Lung (tissue), 12 donors: Measurements from ENCODE around the gene CNTNAP2. TPM values are rescaled to one million over a fixed set of nuclear protein-coding genes. Genes with fewer than 3 reads are reported as not detected.

ENCODE experiments used
- ATAC-seq: fragments of 200-7000 bp; cut with Tn5 transposase; one replicate; pipeline ENCODE4 v1.9.1; 2020; ENCODE audit warnings: moderate number of reproducible peaks; ENCODE audit not compliant: insufficient read depth, low FRiP score
- DNase-seq, 3 donors: peaks; one replicate each; pipeline ENCODE4 v3.0.0-alpha.2; 2013 to 2017
- H3K27ac ChIP-seq, 2 donors: one replicate each; pipeline ENCODE4 v1.5.1; 2013; ENCODE audit warnings: mild to moderate bottlenecking in 2 of 2, moderate library complexity in 2 of 2, control low read depth in 1 of 2, inconsistent platforms in 1 of 2, low read depth in 1 of 2, low read length in 1 of 2
- H3K27me3 ChIP-seq, 3 donors: one replicate each; pipeline ENCODE4 v1.5.1; 2013; ENCODE audit warnings: low read length in 2 of 3; ENCODE audit not compliant: control insufficient read depth in 3 of 3, insufficient read depth in 3 of 3
- H3K36me3 ChIP-seq, 4 donors: one replicate each; pipeline ENCODE4 v1.5.1; 2013; ENCODE audit warnings: low read length in 4 of 4, mild to moderate bottlenecking in 1 of 4, moderate library complexity in 1 of 4; ENCODE audit not compliant: control insufficient read depth in 4 of 4, insufficient read depth in 4 of 4
- H3K4me1 ChIP-seq, 5 donors: one replicate each; pipeline ENCODE4 v1.5.1; 2013; ENCODE audit warnings: low read length in 5 of 5, mild to moderate bottlenecking in 2 of 5, moderate library complexity in 1 of 5; ENCODE audit not compliant: control insufficient read depth in 5 of 5, insufficient read depth in 5 of 5
- H3K4me3 ChIP-seq: one replicate; pipeline ENCODE4 v1.5.1; 2013; ENCODE audit warnings: mild to moderate bottlenecking, control low read depth, moderate library complexity
- H3K9ac ChIP-seq, 2 donors: one replicate each; pipeline ENCODE4 v1.5.1; 2013; ENCODE audit warnings: low read length in 2 of 2, control low read depth in 1 of 2; ENCODE audit not compliant: insufficient read depth in 1 of 2
- H3K9me3 ChIP-seq, 4 donors: one replicate each; pipeline ENCODE4 v1.5.1; 2013; ENCODE audit warnings: low read length in 3 of 4, mild to moderate bottlenecking in 1 of 4, moderate library complexity in 1 of 4; ENCODE audit not compliant: control insufficient read depth in 4 of 4, insufficient read depth in 3 of 4
- CTCF ChIP-seq: IDR thresholded peaks from 2 replicates; pipeline ENCODE4 v1.5.1; 2012; ENCODE audit warnings: mild to moderate bottlenecking; ENCODE audit errors: control extremely low read depth, extremely low read depth
- WGBS, 2 donors: extraction: QIAGEN DNeasy Blood & Tissue Kit; methylation state at CpG; one replicate each; pipeline ENCODE4 v1.1.7; 2013; 5-methylcytosine and 5-hydroxymethylcytosine counted together
- polyA plus RNA-seq, 2 donors: library from polyadenylated mRNA; stranded (reverse); fragments of 200-250 nt; gene quantifications; one replicate each; pipeline ENCODE4 v1.2.1, GENCODE V29; 2013
- total RNA-seq, 2 donors: library from RNA; depleted of rRNA in 1 of 2; stranded (reverse); fragments of >200 nt in 1 of 2; gene quantifications; one replicate each; pipeline ENCODE4 v1.2.1, GENCODE V29; 2014 to 2021
- donor health status: control.
- donor health status: control.
- donor health status: Bipolar disorder and iron deficiency.
- donor health status: healthy.
- donor health status: DM: yes; HTN: yes; CAD: no.

The CNTNAP2 gene
- total and polyA plus RNA-seq, 4 donors, result 0.18 to 45.3 (median 0.52) TPM

- H3K9me3 ChIP-seq, result no peaks in the 10 kb centered on the region
- no peak for ATAC-seq
- 93 to 100% methylated on average over 1 to 2 of the region's 2 CpGs for WGBS, 2 donors
- no peak overlapping the region for H3K27ac ChIP-seq
- H3K36me3 ChIP-seq, result no peaks in the 10 kb centered on the region
- no peak for TF ChIP-seq CTCF
- DNase-seq, result no peak
- no peak overlapping the region for H3K9ac ChIP-seq
- no peaks in the 10 kb centered on the region for H3K4me1 ChIP-seq
- no peaks in the 10 kb centered on the region for H3K27me3 ChIP-seq
- no peak overlapping the region for H3K4me3 ChIP-seq
Measured at GRCh38 chr7:148287538-148287937, 2170.9 kb downstream of the CNTNAP2 start.

- H3K4me3 ChIP-seq, result no peak overlapping the region
- no peak overlapping the region for H3K9ac ChIP-seq
- ATAC-seq (no peak), DNase-seq (no peak)
- H3K27ac ChIP-seq, result no peak overlapping the region
- 95 to 100% methylated on average over 1 of the region's 1 CpG for WGBS, 2 donors
- H3K9me3 ChIP-seq, result no peaks in the 10 kb centered on the region
- no peaks in the 10 kb centered on the region for H3K4me1 ChIP-seq
- no peaks in the 10 kb centered on the region for H3K36me3 ChIP-seq
- H3K27me3 ChIP-seq, result no peaks in the 10 kb centered on the region
- TF ChIP-seq CTCF, result no peak
Measured at GRCh38 chr7:148288592-148289151, 2172.1 kb downstream of the CNTNAP2 start.

- H3K27ac ChIP-seq, result no peak overlapping the region
- 32 to 58% methylated on average over 1 of the region's 1 CpG for WGBS, 2 donors
- no peak for TF ChIP-seq CTCF
- no peak for ATAC-seq
- no peaks in the 10 kb centered on the region for H3K27me3 ChIP-seq
- no peak overlapping the region for H3K9ac ChIP-seq
- no peaks in the 10 kb centered on the region for H3K36me3 ChIP-seq
- no peaks in the 10 kb centered on the region for H3K4me1 ChIP-seq
- no peak overlapping the region for H3K4me3 ChIP-seq
- no peak for DNase-seq
- no peaks in the 10 kb centered on the region for H3K9me3 ChIP-seq
Measured at GRCh38 chr7:148289630-148290029, 2173.0 kb downstream of the CNTNAP2 start.

GRCh38 chr7:148290538-148290937 lies 2173.9 kb downstream of the CNTNAP2 start:
- H3K9me3 ChIP-seq, result no peaks in the 10 kb centered on the region
- no peaks in the 10 kb centered on the region for H3K36me3 ChIP-seq
- no peak overlapping the region for H3K4me3 ChIP-seq
- ATAC-seq (no peak), DNase-seq (no peak)
- H3K9ac ChIP-seq, result no peak overlapping the region
- H3K4me1 ChIP-seq, result no peaks in the 10 kb centered on the region
- 53 to 73% methylated on average over 3 of the region's 3 CpGs for WGBS, 2 donors
- no peaks in the 10 kb centered on the region for H3K27me3 ChIP-seq
- no peak overlapping the region for H3K27ac ChIP-seq
- TF ChIP-seq CTCF, result no peak
